ENCODE results near the gene PSMG2. TPM values are rescaled to one million over a fixed set of nuclear protein-coding genes. Genes with fewer than 3 reads are reported as not detected.

Gene PSMG2
- total and polyA plus RNA-seq, 2 of the 4 experiments (the other 2 are of a cell fraction): 34.4 to 59.5 TPM

- Histone ChIP-seq H3K18ac (ENCODE audit: low read depth, low read length) (no peak overlapping the region), H4K20me1 (ENCODE audit: insufficient read depth, low read length) (no peaks in the 10 kb centered on the region), H3K27ac (ENCODE audit: insufficient read depth, low read length) (no peak overlapping the region), H3K9me1 (ENCODE audit: insufficient read depth, low read length) (no peaks in the 10 kb centered on the region), H4K5ac (ENCODE audit: low read depth, low read length) (no peak overlapping the region), H3K79me1 (ENCODE audit: low read depth in 1 of 2, low read length in 2 of 2) (no peaks in the 10 kb centered on the region), H2BK15ac (ENCODE audit: low read depth, low read length) (no peak overlapping the region), H4K8ac (ENCODE audit: low read depth in 2 of 2, low read length in 2 of 2) (no peak overlapping the region), H3K4me3 (ENCODE audit: insufficient read depth, low read depth, low read length) (no peak overlapping the region), H2AK9ac (replicated peaks; ENCODE audit: low read depth, low read length, poor library complexity) (no peak overlapping the region), H2AK5ac (ENCODE audit: low read depth, low read length) (no peak overlapping the region), H2BK20ac (ENCODE audit: low read depth, low read length) (no peak overlapping the region), H3K4me2 (ENCODE audit: low read depth, low read length) (no peak overlapping the region), H3K9me3 (ENCODE audit: control insufficient read depth, insufficient read depth, low read length) (no peaks in the 10 kb centered on the region), H3K23ac (ENCODE audit: low read depth, low read length) (no peak overlapping the region), H2BK120ac (ENCODE audit: low read depth, low read length) (no peak overlapping the region), H3K56ac (ENCODE audit: extremely low read depth, insufficient read depth, low read length) (no peak overlapping the region), H3K4ac (ENCODE audit: low read depth, low read length) (no peak overlapping the region), H3K36me3 (ENCODE audit: control insufficient read depth, insufficient read depth, low read length) (no peaks in the 10 kb centered on the region), H3K14ac (replicated peaks; ENCODE audit: low read depth, low read length) (no peak overlapping the region), H3K27me3 (ENCODE audit: control insufficient read depth, insufficient read depth, low read length) (no peaks in the 10 kb centered on the region; the same call in 1 of the 2 replicates), H3K4me1 (ENCODE audit: control insufficient read depth, insufficient read depth, low read length) (peaks cover 3% of the 10 kb centered on the region; the same call in 1 of the 2 replicates), H2AFZ (replicated peaks; ENCODE audit: low read length, poor library complexity) (no peak overlapping the region), H2BK5ac (ENCODE audit: low read depth, low read length, poor library complexity, severe bottlenecking) (no peak overlapping the region), H3K9ac (ENCODE audit: low read depth, low read length) (no peak overlapping the region), H4K91ac (ENCODE audit: insufficient read depth, low read depth, low read length) (no peak overlapping the region)
- in situ Hi-C loops (cut with MboI; ENCODE audit: low sequenced_read_pairs): loop anchor here (25.0 kb wide), 1 partner anchor 870 kb away; no protein-coding TSS in a partner anchor
- ATAC-seq (ENCODE audit: low read depth) (no peak), DNase-seq (no peak)
- TF ChIP-seq RFX5 (IDR thresholded peaks at IDR 0.05; ENCODE audit: low read depth, low read length) (no peak), SMC3 (IDR thresholded peaks at IDR 0.05; ENCODE audit: low read depth, low read length) (no peak), RAD21 (IDR thresholded peaks at IDR 0.05; ENCODE audit: low read length) (no peak), ELK1 (IDR thresholded peaks at IDR 0.05; ENCODE audit: borderline replicate concordance, low read depth, low read length) (no peak), POLR2A (IDR thresholded peaks at IDR 0.05; ENCODE audit: low read depth, low read length) (no peak), USF2 (IDR thresholded peaks at IDR 0.05; ENCODE audit: low read depth, low read length) (no peak), MAZ (IDR thresholded peaks at IDR 0.05; ENCODE audit: borderline replicate concordance, low read depth, low read length) (no peak), CTCF (conservative IDR thresholded peaks at IDR 0.05; ENCODE audit: low read depth, low read length) (no peak), FOS (IDR thresholded peaks at IDR 0.05; ENCODE audit: low read depth, low read length) (no peak), CHD1 (IDR thresholded peaks at IDR 0.05; ENCODE audit: low read depth, low read length) (no peak), BHLHE40 (IDR thresholded peaks at IDR 0.05; ENCODE audit: low read depth, low read length) (no peak), MAFK (IDR thresholded peaks at IDR 0.05; ENCODE audit: low read depth, low read length) (no peak), RCOR1 (IDR thresholded peaks at IDR 0.05; ENCODE audit: insufficient replicate concordance, low read length) (no peak), NFE2L2 (IDR thresholded peaks at IDR 0.05; ENCODE audit: low read depth, low read length) (no peak), CEBPB (IDR thresholded peaks at IDR 0.05; ENCODE audit: low read depth, low read length) (no peak), MXI1 (IDR thresholded peaks at IDR 0.05; ENCODE audit: borderline replicate concordance, low read depth, low read length) (no peak)
- CTCF ChIA-PET: no interaction called here
- WGBS, 2 experiments (ENCODE audit: extremely low coverage in 2 of 2, insufficient read length in 1 of 2): 90% methylated on average over 2 of the region's 9 CpGs; no CpG with 5 or more reads in 1 of the 2 experiments
- intact Hi-C loops (cut with micrococcal nuclease): no loop called here
- BruUV-seq (replicated peaks): no TSS peak
- POLR2A ChIA-PET (ENCODE audit: unreplicated experiment): no interaction called here
- dilution Hi-C loops (cut with HindIII; ENCODE audit: low sequenced_read_pairs, unreplicated experiment): no loop called here
Measured at GRCh38 chr18:12767580-12768155, 64.8 kb downstream of the PSMG2 start.

All from IMR-90 (cell line).